ENCODE data around the gene USP11.
A peak's percentile ranks its signal among the peaks of the same experiment; 100 is the strongest.

The USP11 gene

GRCh38 chrX:47215291-47215900, 17.4 kb upstream of the USP11 start:
- no peak overlapping the region for H3K4me2 ChIP-seq (ENCODE audit: low read length)
- H3K36me3 ChIP-seq (replicated peaks; ENCODE audit: low read depth, low read length): peaks cover 37% of the 10 kb centered on the region

GRCh38 chrX:47216393-47216925, 16.4 kb upstream of the USP11 start:
- Histone ChIP-seq H3K4me1 (ENCODE audit: low read length) (peaks cover 19% of the 10 kb centered on the region), H3K9me3 (ENCODE audit: insufficient read depth, low read length) (no peaks in the 10 kb centered on the region), H3K9ac (ENCODE audit: low read length) (no peak overlapping the region), H3K79me2 (ENCODE audit: low read length) (peaks cover 31% of the 10 kb centered on the region), H2AFZ (ENCODE audit: low read depth, low read length) (no peak overlapping the region), H4K20me1 (ENCODE audit: insufficient read depth, low read length) (peaks cover 30% of the 10 kb centered on the region), H3K4me3 (ENCODE audit: low read length) (no peak overlapping the region), H3K4me2 (ENCODE audit: low read length) (peak overlapping the region; percentile 80), H3K27me3 (ENCODE audit: low read depth, low read length) (no peaks in the 10 kb centered on the region), H3K36me3 (replicated peaks; ENCODE audit: low read depth, low read length) (peaks cover 27% of the 10 kb centered on the region), H3K27ac (ENCODE audit: low read length) (peak overlapping the region; percentile 65; the same call in 1 of the 2 replicates)
- TF ChIP-seq EZH2phosphoT487 (IDR thresholded peaks at IDR 0.05; ENCODE audit: low read depth) (no peak), CTCF (IDR thresholded peaks at IDR 0.05; ENCODE audit: low read depth, low read length) (no peak)

More at GRCh38 chrX:47215291-47215900, 17.4 kb upstream of the USP11 start:
- Histone ChIP-seq H3K27ac (ENCODE audit: low read length) (no peak overlapping the region), H3K9me3 (ENCODE audit: insufficient read depth, low read length) (no peaks in the 10 kb centered on the region), H3K4me1 (ENCODE audit: low read length) (peaks cover 18% of the 10 kb centered on the region), H3K9ac (ENCODE audit: low read length) (no peak overlapping the region), H4K20me1 (ENCODE audit: insufficient read depth, low read length) (peaks cover 19% of the 10 kb centered on the region), H3K4me3 (ENCODE audit: low read length) (no peak overlapping the region), H3K27me3 (ENCODE audit: low read depth, low read length) (no peaks in the 10 kb centered on the region), H2AFZ (ENCODE audit: low read depth, low read length) (no peak overlapping the region), H3K79me2 (ENCODE audit: low read length) (peaks cover 21% of the 10 kb centered on the region)
- TF ChIP-seq EZH2phosphoT487 (IDR thresholded peaks at IDR 0.05; ENCODE audit: low read depth): no peak
- TF ChIP-seq CTCF (IDR thresholded peaks at IDR 0.05; ENCODE audit: low read depth, low read length): no peak

GRCh38 chrX:47217121-47217851, 15.5 kb upstream of the USP11 start:
- no peaks in the 10 kb centered on the region for H3K9me3 ChIP-seq (ENCODE audit: insufficient read depth, low read length)
- no peaks in the 10 kb centered on the region for H3K27me3 ChIP-seq (ENCODE audit: low read depth, low read length)
- no peak overlapping the region for H2AFZ ChIP-seq (ENCODE audit: low read depth, low read length)
- peak overlapping the region; percentile 65 for H3K27ac ChIP-seq (ENCODE audit: low read length)
- TF ChIP-seq CTCF (IDR thresholded peaks at IDR 0.05; ENCODE audit: low read depth, low read length): no peak
- TF ChIP-seq EZH2phosphoT487 (IDR thresholded peaks at IDR 0.05; ENCODE audit: low read depth): no peak
- H4K20me1 ChIP-seq (ENCODE audit: insufficient read depth, low read length): peaks cover 36% of the 10 kb centered on the region
- H3K4me1 ChIP-seq (ENCODE audit: low read length): peaks cover 19% of the 10 kb centered on the region
- H3K9ac ChIP-seq (ENCODE audit: low read length): peak overlapping the region; percentile 51; the same call in 1 of the 2 replicates
- H3K36me3 ChIP-seq (replicated peaks; ENCODE audit: low read depth, low read length): peaks cover 19% of the 10 kb centered on the region
- peak overlapping the region; percentile 80 for H3K4me2 ChIP-seq (ENCODE audit: low read length)
- peaks cover 40% of the 10 kb centered on the region for H3K79me2 ChIP-seq (ENCODE audit: low read length)
- H3K4me3 ChIP-seq (ENCODE audit: low read length): peak overlapping the region; percentile 73

- peaks cover 41% of the 10 kb centered on the region for H3K79me2 ChIP-seq (ENCODE audit: low read length)
- peak overlapping the region; percentile 90 for H3K4me3 ChIP-seq (ENCODE audit: low read length)
- H3K27ac ChIP-seq (ENCODE audit: low read length): peak overlapping the region; percentile 87
- H2AFZ ChIP-seq (ENCODE audit: low read depth, low read length): no peak overlapping the region; the same call in 1 of the 2 replicates
- H3K9ac ChIP-seq (ENCODE audit: low read length): peak overlapping the region; percentile 91
- H3K27me3 ChIP-seq (ENCODE audit: low read depth, low read length): no peaks in the 10 kb centered on the region
- peaks cover 37% of the 10 kb centered on the region for H4K20me1 ChIP-seq (ENCODE audit: insufficient read depth, low read length)
- H3K9me3 ChIP-seq (ENCODE audit: insufficient read depth, low read length): no peaks in the 10 kb centered on the region
- H3K36me3 ChIP-seq (replicated peaks; ENCODE audit: low read depth, low read length): peaks cover 16% of the 10 kb centered on the region
- H3K4me2 ChIP-seq (ENCODE audit: low read length): peak overlapping the region; percentile 50
- TF ChIP-seq EZH2phosphoT487 (IDR thresholded peaks at IDR 0.05; ENCODE audit: low read depth) (no peak), CTCF (IDR thresholded peaks at IDR 0.05; ENCODE audit: low read depth, low read length) (no peak)
- H3K4me1 ChIP-seq (ENCODE audit: low read length): peaks cover 19% of the 10 kb centered on the region
Observed at GRCh38 chrX:47217852-47218279, 14.9 kb upstream of the USP11 start.
